ENCODE data around the gene UBE2S. TPM values are rescaled to one million over a fixed set of nuclear protein-coding genes. Genes with fewer than 3 reads are reported as not detected.

Gene UBE2S
- polyA plus RNA-seq, 10 donors, result 26.3 to 47.0 (median 37.2) TPM

Other genes starting within 250 kb of the UBE2S start
- gene DNAAF3, start 241.2 kb downstream of the UBE2S start, polyA plus RNA-seq (ENCODE audit: insufficient read length in 10 of 10), result under 1 TPM; 0.15 to 0.92 (median 0.54) TPM
- gene SYT5, start 227.5 kb downstream of the UBE2S start, polyA plus RNA-seq (ENCODE audit: insufficient read length in 10 of 10), result under 1 TPM in 6 of 10 donors, not detected in 4; 0.05 to 0.13 (median 0.07) TPM
- gene PTPRH, start 198.3 kb downstream of the UBE2S start, polyA plus RNA-seq (ENCODE audit: insufficient read length in 10 of 10), result 1 to 10 TPM in 1 of 10 donors, under 1 TPM in 9; 0.20 to 1.2 (median 0.56) TPM
- gene TMEM86B, start 179.0 kb downstream of the UBE2S start, polyA plus RNA-seq (ENCODE audit: insufficient read length in 10 of 10), result 1 to 10 TPM; 1.4 to 3.5 (median 2.9) TPM
- gene PPP6R1, start 148.8 kb downstream of the UBE2S start, polyA plus RNA-seq (ENCODE audit: insufficient read length in 10 of 10), result 10 to 100 TPM; 21.5 to 31.9 (median 27.8) TPM
- 10 to 100 TPM; 14.6 to 29.6 (median 21.2) TPM for gene HSPBP1, start 127.7 kb downstream of the UBE2S start, polyA plus RNA-seq (ENCODE audit: insufficient read length in 10 of 10)
- 10 to 100 TPM in 1 of 10 donors, 1 to 10 TPM in 9; 5.0 to 10.9 (median 8.0) TPM for gene BRSK1, start 123.8 kb downstream of the UBE2S start, polyA plus RNA-seq (ENCODE audit: insufficient read length in 10 of 10)
- gene TMEM150B, start 82.4 kb downstream of the UBE2S start, polyA plus RNA-seq (ENCODE audit: insufficient read length in 10 of 10), result 1 to 10 TPM in 2 of 10 donors, under 1 TPM in 8; 0.45 to 1.3 (median 0.68) TPM
- 10 to 100 TPM; 12.8 to 29.0 (median 18.0) TPM for gene KMT5C, start 67.9 kb downstream of the UBE2S start, polyA plus RNA-seq (ENCODE audit: insufficient read length in 10 of 10)
- 1 to 10 TPM in 2 of 10 donors, under 1 TPM in 3, not detected in 5; 0.08 to 3.0 (median 0.24) TPM for gene COX6B2, start 53.1 kb downstream of the UBE2S start, polyA plus RNA-seq (ENCODE audit: insufficient read length in 10 of 10)
- under 1 TPM in 1 of 10 donors, not detected in 9; 0.07 TPM for gene GARIN5B, start 44.5 kb downstream of the UBE2S start, polyA plus RNA-seq (ENCODE audit: insufficient read length in 10 of 10)
- under 1 TPM in 8 of 10 donors, not detected in 2; 0.07 to 0.66 (median 0.39) TPM for gene IL11, start 37.3 kb downstream of the UBE2S start, polyA plus RNA-seq (ENCODE audit: insufficient read length in 10 of 10)
- not detected for gene TMEM190, start 31.0 kb downstream of the UBE2S start, polyA plus RNA-seq (ENCODE audit: insufficient read length in 10 of 10)
- under 1 TPM in 5 of 10 donors, not detected in 5; 0.12 to 0.48 (median 0.23) TPM for gene TMEM238, start 23.5 kb downstream of the UBE2S start, polyA plus RNA-seq (ENCODE audit: insufficient read length in 10 of 10)
- gene RPL28, start 21.9 kb downstream of the UBE2S start, polyA plus RNA-seq (ENCODE audit: insufficient read length in 10 of 10), result 1,000 to 10,000 TPM; 1,118 to 2,122 (median 1,535) TPM
- under 1 TPM; 0.07 to 0.39 (median 0.15) TPM for gene SHISA7, start 35.5 kb upstream of the UBE2S start, polyA plus RNA-seq (ENCODE audit: insufficient read length in 10 of 10)
- 10 to 100 TPM; 26.6 to 40.9 (median 30.8) TPM for gene ISOC2, start 53.9 kb upstream of the UBE2S start, polyA plus RNA-seq (ENCODE audit: insufficient read length in 10 of 10)
- gene C19orf85, start 57.0 kb upstream of the UBE2S start, polyA plus RNA-seq (ENCODE audit: insufficient read length in 10 of 10), result not detected
- gene ZNF628, start 68.8 kb upstream of the UBE2S start, polyA plus RNA-seq (ENCODE audit: insufficient read length in 10 of 10), result 1 to 10 TPM; 2.1 to 4.3 (median 3.1) TPM
- gene NAT14, start 77.4 kb upstream of the UBE2S start, polyA plus RNA-seq (ENCODE audit: insufficient read length in 10 of 10), result 10 to 100 TPM; 21.1 to 41.2 (median 27.1) TPM
- gene SSC5D, start 80.6 kb upstream of the UBE2S start, polyA plus RNA-seq (ENCODE audit: insufficient read length in 10 of 10), result 10 to 100 TPM; 13.9 to 50.8 (median 23.6) TPM
- gene SBK2, start 129.3 kb upstream of the UBE2S start, polyA plus RNA-seq (ENCODE audit: insufficient read length in 10 of 10), result 1 to 10 TPM in 9 of 10 donors, under 1 TPM in 1; 0.90 to 6.8 (median 3.3) TPM
- gene SBK3, start 137.8 kb upstream of the UBE2S start, polyA plus RNA-seq (ENCODE audit: insufficient read length in 10 of 10), result under 1 TPM in 3 of 10 donors, not detected in 7; 0.12 to 0.49 (median 0.12) TPM
- gene ZNF579, start 173.1 kb upstream of the UBE2S start, polyA plus RNA-seq (ENCODE audit: insufficient read length in 10 of 10), result 10 to 100 TPM in 6 of 10 donors, 1 to 10 TPM in 4; 9.2 to 14.7 (median 10.4) TPM
- 10 to 100 TPM in 8 of 10 donors, 1 to 10 TPM in 2; 8.5 to 13.3 (median 11.1) TPM for gene FIZ1, start 191.7 kb upstream of the UBE2S start, polyA plus RNA-seq (ENCODE audit: insufficient read length in 10 of 10)
- 1 to 10 TPM; 4.6 to 9.1 (median 7.2) TPM for gene ZNF524, start 192.5 kb upstream of the UBE2S start, polyA plus RNA-seq (ENCODE audit: insufficient read length in 10 of 10)
- 1 to 10 TPM; 5.0 to 8.7 (median 6.5) TPM for gene ZNF865, start 197.9 kb upstream of the UBE2S start, polyA plus RNA-seq (ENCODE audit: insufficient read length in 10 of 10)
- gene ZNF784, start 216.8 kb upstream of the UBE2S start, polyA plus RNA-seq (ENCODE audit: insufficient read length in 10 of 10), result 1 to 10 TPM; 5.9 to 9.1 (median 7.5) TPM
- 10 to 100 TPM; 17.4 to 27.7 (median 18.9) TPM for gene ZNF580, start 233.2 kb upstream of the UBE2S start, polyA plus RNA-seq (ENCODE audit: insufficient read length in 10 of 10)
- 10 to 100 TPM; 17.3 to 29.8 (median 24.3) TPM for gene ZNF581, start 235.9 kb upstream of the UBE2S start, polyA plus RNA-seq (ENCODE audit: insufficient read length in 10 of 10)
- gene CCDC106, start 240.4 kb upstream of the UBE2S start, polyA plus RNA-seq (ENCODE audit: insufficient read length in 10 of 10), result 10 to 100 TPM; 10.2 to 17.7 (median 12.1) TPM
- 100 to 1,000 TPM in 7 of 10 donors, 10 to 100 TPM in 3; 94.9 to 144 (median 118) TPM for gene U2AF2, start 247.2 kb upstream of the UBE2S start, polyA plus RNA-seq (ENCODE audit: insufficient read length in 10 of 10)

Data from muscle of back (tissue), 10 donors.